K562 (cell line): Measurements from ENCODE around the gene DOCK3.

ENCODE experiments used
- FOS ChIP-seq: IDR thresholded peaks from 3 replicates; pipeline ENCODE4 v1.6.1; 2011; ENCODE audit not compliant: insufficient read length; ENCODE audit errors: extremely low read depth
- YY1 ChIP-seq, 3 experiments: IDR thresholded peaks; 2 replicates each; pipeline ENCODE4 v1.6.1; 2011; ENCODE audit warnings: low read length in 2 of 3, mild to moderate bottlenecking in 2 of 3, moderate library complexity in 2 of 3, borderline replicate concordance in 1 of 3, control low read depth in 1 of 3, low read depth in 1 of 3; ENCODE audit not compliant: insufficient read depth in 3 of 3, insufficient replicate concordance in 2 of 3, control insufficient read depth in 1 of 3, insufficient read length in 1 of 3; ENCODE audit errors: extremely low read depth in 1 of 3

DNA sequence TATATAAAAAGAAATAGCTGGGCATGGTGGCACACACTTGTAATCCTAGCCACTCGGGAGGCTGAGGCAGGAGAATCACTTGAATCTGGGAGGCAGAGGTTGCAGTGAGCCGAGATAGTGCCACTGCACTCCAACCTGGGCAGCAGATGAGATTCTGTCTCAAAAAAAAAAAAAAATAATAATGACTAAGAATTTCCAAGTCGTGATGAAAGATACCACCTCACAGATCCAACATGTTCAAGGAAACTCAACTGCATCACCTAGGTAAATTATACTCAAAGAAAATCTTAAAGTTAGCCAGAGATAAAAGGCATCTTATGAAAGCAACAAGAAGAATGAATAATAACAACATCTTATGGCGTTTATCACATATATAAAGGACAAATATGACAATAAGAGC lies 50.1 kb downstream of the DOCK3 start:
- TF ChIP-seq FOS (no peak), YY1 (IDR thresholded peaks at IDR 0.05; ENCODE audit: borderline replicate concordance in 1 of 3, control insufficient read depth in 1 of 3, extremely low read depth in 1 of 3, insufficient read depth in 3 of 3, insufficient read length in 1 of 3, insufficient replicate concordance in 2 of 3, low read depth in 1 of 3, low read length in 2 of 3) (no peak)
